ENCODE data around the gene SCTR.

SCTR gene

DNA sequence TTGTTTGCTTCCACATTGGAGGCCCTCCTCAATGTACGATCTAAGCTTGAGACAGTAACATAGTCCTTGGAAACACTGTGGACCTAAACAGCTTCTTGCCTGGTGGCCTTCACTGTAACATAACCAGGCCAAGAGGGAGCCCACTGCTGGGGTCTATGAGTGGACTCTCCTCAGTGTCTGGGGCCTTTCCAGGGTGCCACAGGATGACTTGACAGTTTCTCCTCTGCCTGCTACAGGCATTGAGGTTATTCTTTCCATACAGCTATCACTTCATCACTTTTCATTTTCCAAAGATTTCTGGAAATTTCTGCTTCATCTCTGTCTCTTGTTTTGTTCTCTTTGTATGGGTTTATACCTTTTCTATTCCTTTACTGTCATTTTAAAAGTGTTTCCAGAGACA is 11.3 kb downstream of the SCTR start:
- Histone ChIP-seq H3K36me3 (ENCODE audit: control insufficient read depth, insufficient read depth, low read length) (no peaks in the 10 kb centered on the region), H3K27ac (ENCODE audit: low read length) (no peak overlapping the region), H3K4me1 (ENCODE audit: control insufficient read depth, insufficient read depth, low read length) (no peaks in the 10 kb centered on the region), H3K27me3 (ENCODE audit: control insufficient read depth, insufficient read depth, low read length) (no peaks in the 10 kb centered on the region), H3K4me3 (ENCODE audit: low read length) (no peak overlapping the region), H3K9me3 (ENCODE audit: control insufficient read depth, insufficient read depth, low read length) (no peaks in the 10 kb centered on the region)
- WGBS (ENCODE audit: insufficient coverage, insufficient read length) = no CpG with 5 or more reads among the region's 1 CpG
- DNase-seq (ENCODE audit: low read depth, low spot score) = no peak

DNA sequence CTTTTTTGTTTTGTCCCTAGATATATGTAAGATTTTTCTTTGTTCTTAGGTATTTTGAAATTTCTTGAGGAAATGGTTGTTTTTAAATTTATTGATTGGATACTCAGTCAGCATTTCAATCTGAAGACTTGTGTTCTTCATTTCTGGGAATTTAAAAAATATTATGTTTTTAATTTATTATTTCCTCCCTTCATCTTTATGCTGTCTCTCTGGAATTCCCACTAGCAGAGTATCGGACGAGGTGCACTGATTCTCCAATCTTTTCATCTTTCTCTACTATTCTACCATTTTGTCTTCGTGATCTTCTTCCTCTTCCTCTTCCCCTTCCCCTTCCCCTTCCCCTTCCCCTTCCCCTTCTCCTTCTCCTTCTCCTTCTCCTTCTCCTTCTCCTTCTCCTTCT is 12.3 kb downstream of the SCTR start:
- Histone ChIP-seq H3K36me3 (ENCODE audit: control insufficient read depth, insufficient read depth, low read length) (no peaks in the 10 kb centered on the region), H3K27me3 (ENCODE audit: control insufficient read depth, insufficient read depth, low read length) (no peaks in the 10 kb centered on the region), H3K27ac (ENCODE audit: low read length) (no peak overlapping the region), H3K4me1 (ENCODE audit: control insufficient read depth, insufficient read depth, low read length) (no peaks in the 10 kb centered on the region), H3K4me3 (ENCODE audit: low read length) (no peak overlapping the region), H3K9me3 (ENCODE audit: control insufficient read depth, insufficient read depth, low read length) (no peaks in the 10 kb centered on the region)
- no peak for DNase-seq (ENCODE audit: low read depth, low spot score)
- 100% methylated on average over 1 of the region's 3 CpGs for WGBS (ENCODE audit: insufficient coverage, insufficient read length)

DNA sequence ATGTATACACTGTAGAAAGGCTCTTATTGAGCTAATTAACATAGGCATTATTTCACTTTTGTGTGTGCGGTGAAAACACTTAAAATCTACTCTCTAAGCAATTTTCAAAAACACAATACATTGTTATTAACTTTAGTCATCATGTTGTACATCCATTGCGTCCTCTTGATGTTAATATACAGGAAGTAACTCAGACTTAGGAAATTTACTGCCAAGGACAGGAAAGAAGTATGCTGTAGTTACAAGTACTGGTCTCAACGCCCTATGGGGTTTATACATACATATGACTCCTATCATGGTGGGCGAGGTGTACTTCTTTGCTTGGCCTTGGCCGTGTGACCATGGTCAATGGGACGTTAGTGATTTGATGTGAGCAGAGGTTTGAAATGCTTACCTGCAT is 15.5 kb downstream of the SCTR start:
- H3K9me3 ChIP-seq (ENCODE audit: control insufficient read depth, insufficient read depth, low read length) = no peaks in the 10 kb centered on the region
- DNase-seq (ENCODE audit: low read depth, low spot score) = no peak
- H3K27me3 ChIP-seq (ENCODE audit: control insufficient read depth, insufficient read depth, low read length) = no peaks in the 10 kb centered on the region
- no peak overlapping the region for H3K27ac ChIP-seq (ENCODE audit: low read length)
- H3K36me3 ChIP-seq (ENCODE audit: control insufficient read depth, insufficient read depth, low read length) = no peaks in the 10 kb centered on the region
- no peaks in the 10 kb centered on the region for H3K4me1 ChIP-seq (ENCODE audit: control insufficient read depth, insufficient read depth, low read length)
- H3K4me3 ChIP-seq (ENCODE audit: low read length) = no peak overlapping the region
- no CpG with 5 or more reads among the region's 6 CpGs for WGBS (ENCODE audit: insufficient coverage, insufficient read length)

DNA sequence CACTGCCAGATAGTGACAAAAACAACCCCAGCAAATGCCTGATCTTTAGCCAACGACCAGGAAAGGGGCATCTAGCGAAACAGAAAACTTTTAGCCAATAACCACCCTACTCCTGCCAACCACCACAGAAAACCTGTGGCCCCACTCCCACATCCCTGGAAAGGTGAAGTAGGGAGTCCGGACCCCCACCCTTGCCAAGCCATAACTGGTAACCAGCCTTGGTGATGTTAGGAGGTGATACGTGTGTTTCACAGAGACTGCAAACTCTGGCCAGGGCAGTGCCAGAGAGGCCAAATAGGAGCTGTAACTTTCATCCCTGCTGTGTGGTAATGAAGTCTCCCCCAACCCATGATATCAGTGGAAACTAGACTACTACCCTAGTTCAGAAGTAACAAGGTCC is 27.6 kb downstream of the SCTR start:
- no CpG with 5 or more reads among the region's 4 CpGs for WGBS (ENCODE audit: insufficient coverage, insufficient read length)
- no peaks in the 10 kb centered on the region for H3K36me3 ChIP-seq (ENCODE audit: control insufficient read depth, insufficient read depth, low read length)
- H3K4me1 ChIP-seq (ENCODE audit: control insufficient read depth, insufficient read depth, low read length) = peaks cover 3% of the 10 kb centered on the region; the same call in 1 of the 2 replicates
- H3K9me3 ChIP-seq (ENCODE audit: control insufficient read depth, insufficient read depth, low read length) = no peaks in the 10 kb centered on the region
- H3K27me3 ChIP-seq (ENCODE audit: control insufficient read depth, insufficient read depth, low read length) = no peaks in the 10 kb centered on the region
- H3K4me3 ChIP-seq (ENCODE audit: low read length) = no peak overlapping the region
- no peak overlapping the region for H3K27ac ChIP-seq (ENCODE audit: low read length)
- DNase-seq (ENCODE audit: low read depth, low spot score) = no peak

DNA sequence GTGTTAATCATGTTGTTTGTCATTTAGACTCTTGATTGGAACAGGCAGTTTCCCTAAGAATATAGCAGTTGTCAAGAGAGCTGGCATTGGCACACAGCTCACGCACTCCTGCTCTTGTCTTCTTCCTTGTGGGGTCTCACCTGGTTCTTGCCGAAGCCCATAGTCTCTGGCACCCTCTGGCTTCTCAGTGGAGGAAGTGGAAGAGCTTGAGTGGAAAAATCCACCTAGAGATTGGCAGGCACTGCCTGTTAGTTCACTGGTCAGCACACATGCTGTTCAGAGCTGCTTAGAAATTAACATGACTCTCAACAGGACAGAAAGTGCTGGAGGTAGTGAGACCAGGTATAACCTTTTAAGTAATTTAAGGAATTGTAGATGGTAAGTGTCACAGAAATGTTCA is 28.3 kb downstream of the SCTR start:
- DNase-seq (ENCODE audit: low read depth, low spot score) = no peak
- H3K9me3 ChIP-seq (ENCODE audit: control insufficient read depth, insufficient read depth, low read length) = no peaks in the 10 kb centered on the region
- WGBS (ENCODE audit: insufficient coverage, insufficient read length) = no CpG with 5 or more reads among the region's 2 CpGs

DNA sequence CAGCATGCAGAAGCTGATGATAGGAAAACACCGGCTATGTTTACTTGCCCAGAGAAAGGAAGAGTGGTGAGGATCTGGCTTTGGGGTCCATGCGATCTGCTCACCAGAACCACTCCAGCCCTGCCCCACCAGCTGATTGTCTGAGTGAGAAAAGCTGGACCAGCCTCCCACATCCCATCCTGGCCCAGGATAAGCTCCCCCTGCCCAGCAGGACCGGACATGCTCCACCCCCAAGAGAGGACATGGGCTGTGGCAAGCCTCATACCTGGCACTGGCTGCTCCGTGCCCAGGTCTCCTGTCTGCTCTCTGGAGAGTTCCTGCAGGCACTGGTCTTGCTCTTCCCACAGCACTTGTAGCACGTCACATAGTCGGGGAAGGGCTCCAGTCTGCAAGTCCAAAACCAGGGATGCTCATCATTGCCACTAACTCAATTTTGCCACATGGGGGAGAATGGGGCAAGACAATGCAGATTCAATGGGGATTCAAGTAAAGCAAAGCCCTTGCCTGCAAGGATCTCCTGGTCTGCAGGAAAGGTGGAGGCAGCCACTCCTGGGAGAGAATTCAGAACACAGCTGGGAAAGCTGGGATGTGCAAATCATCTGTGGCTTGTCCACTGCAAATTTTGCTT is 30.0 kb downstream of the SCTR start:
- Histone ChIP-seq H3K4me1 (ENCODE audit: control insufficient read depth, insufficient read depth, low read length) (peaks cover 3% of the 10 kb centered on the region; the same call in 1 of the 2 replicates), H3K9me3 (ENCODE audit: control insufficient read depth, insufficient read depth, low read length) (no peaks in the 10 kb centered on the region), H3K4me3 (ENCODE audit: low read length) (no peak overlapping the region), H3K36me3 (ENCODE audit: control insufficient read depth, insufficient read depth, low read length) (no peaks in the 10 kb centered on the region), H3K27me3 (ENCODE audit: control insufficient read depth, insufficient read depth, low read length) (no peaks in the 10 kb centered on the region), H3K27ac (ENCODE audit: low read length) (no peak overlapping the region)
- no peak for DNase-seq (ENCODE audit: low read depth, low spot score)
- no CpG with 5 or more reads among the region's 6 CpGs for WGBS (ENCODE audit: insufficient coverage, insufficient read length)

More for the DNA sequence above, 28.3 kb downstream of the SCTR start:
- no peaks in the 10 kb centered on the region for H3K27me3 ChIP-seq (ENCODE audit: control insufficient read depth, insufficient read depth, low read length)
- H3K36me3 ChIP-seq (ENCODE audit: control insufficient read depth, insufficient read depth, low read length) = no peaks in the 10 kb centered on the region
- H3K4me3 ChIP-seq (ENCODE audit: low read length) = no peak overlapping the region
- no peak overlapping the region for H3K27ac ChIP-seq (ENCODE audit: low read length)
- H3K4me1 ChIP-seq (ENCODE audit: control insufficient read depth, insufficient read depth, low read length) = peaks cover 3% of the 10 kb centered on the region; the same call in 1 of the 2 replicates

DNA sequence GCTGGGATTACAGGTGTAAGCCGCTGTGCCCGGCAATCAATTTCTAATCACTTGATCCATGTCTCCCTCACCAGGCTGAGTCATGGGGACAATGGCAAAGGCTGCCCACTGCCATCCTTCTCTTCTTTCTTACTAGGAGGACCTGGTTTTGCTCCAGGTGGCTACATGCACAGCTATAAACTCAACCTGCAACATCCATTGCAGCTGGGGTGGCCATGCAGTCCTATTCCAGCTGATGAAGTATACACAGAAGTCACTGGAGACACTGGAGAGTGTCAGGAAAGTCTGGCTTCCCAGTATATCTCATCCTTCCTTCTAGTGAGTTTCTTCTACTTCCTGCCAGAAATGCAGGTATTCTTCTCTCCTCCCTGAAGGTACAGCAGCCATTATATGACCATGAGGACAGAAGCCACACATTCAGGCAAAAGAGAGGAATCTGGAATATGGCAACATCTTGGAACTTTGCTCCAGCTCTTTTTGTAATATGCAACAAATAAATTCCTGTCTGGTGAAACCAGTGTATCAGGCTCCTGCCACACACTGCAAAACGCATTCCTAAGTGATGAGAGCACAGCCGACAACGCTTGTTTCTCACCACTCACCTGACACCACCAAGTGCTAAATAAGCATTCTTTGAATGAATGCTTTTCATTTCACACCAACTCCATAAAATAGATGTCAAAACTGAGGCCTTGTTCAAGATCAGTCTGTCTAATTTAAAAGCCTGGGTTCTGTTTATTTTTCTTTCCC is 32.3 kb downstream of the SCTR start:
- DNase-seq (ENCODE audit: low read depth, low spot score) = no peak
- no CpG with 5 or more reads among the region's 5 CpGs for WGBS (ENCODE audit: insufficient coverage, insufficient read length)
- H3K27ac ChIP-seq (ENCODE audit: low read length) = no peak overlapping the region

DNA sequence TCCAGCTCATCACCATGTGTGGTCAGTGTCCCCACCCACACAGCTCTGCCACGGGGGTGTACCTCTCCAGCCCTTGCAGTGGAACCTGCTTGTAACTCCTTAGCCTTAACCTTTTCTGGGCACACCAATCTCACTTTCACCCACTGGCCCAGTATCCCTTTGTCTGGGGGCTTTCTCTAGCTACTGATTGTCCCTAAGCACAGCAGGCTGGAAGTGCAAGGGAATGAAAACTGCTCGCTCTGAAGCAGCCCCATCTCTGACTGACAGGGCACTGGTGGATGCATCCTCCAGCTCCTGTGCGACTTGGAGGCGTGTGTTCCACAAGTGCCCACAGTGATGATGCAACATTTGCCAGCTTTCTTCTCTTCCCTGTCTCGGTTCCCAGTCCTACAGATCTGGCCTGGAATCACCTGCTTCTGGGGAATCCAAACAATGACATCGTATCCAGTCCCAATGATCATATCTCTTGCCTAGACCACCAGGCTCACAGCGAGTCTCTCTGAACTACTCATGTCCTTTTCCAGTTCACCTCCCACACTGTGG is 33.6 kb downstream of the SCTR start:
- no CpG with 5 or more reads among the region's 7 CpGs for WGBS (ENCODE audit: insufficient coverage, insufficient read length)
- no peak for DNase-seq (ENCODE audit: low read depth, low spot score)
- H3K27ac ChIP-seq (ENCODE audit: low read length) = no peak overlapping the region
- H3K4me3 ChIP-seq (ENCODE audit: low read length) = no peak overlapping the region
- no peaks in the 10 kb centered on the region for H3K9me3 ChIP-seq (ENCODE audit: control insufficient read depth, insufficient read depth, low read length)
- no peaks in the 10 kb centered on the region for H3K36me3 ChIP-seq (ENCODE audit: control insufficient read depth, insufficient read depth, low read length)
- no peaks in the 10 kb centered on the region for H3K27me3 ChIP-seq (ENCODE audit: control insufficient read depth, insufficient read depth, low read length)
- peaks cover 3% of the 10 kb centered on the region; the same call in 1 of the 2 replicates for H3K4me1 ChIP-seq (ENCODE audit: control insufficient read depth, insufficient read depth, low read length)

More for the DNA sequence above, 32.3 kb downstream of the SCTR start:
- Histone ChIP-seq H3K27me3 (ENCODE audit: control insufficient read depth, insufficient read depth, low read length) (no peaks in the 10 kb centered on the region), H3K4me1 (ENCODE audit: control insufficient read depth, insufficient read depth, low read length) (peaks cover 3% of the 10 kb centered on the region; the same call in 1 of the 2 replicates), H3K9me3 (ENCODE audit: control insufficient read depth, insufficient read depth, low read length) (no peaks in the 10 kb centered on the region), H3K36me3 (ENCODE audit: control insufficient read depth, insufficient read depth, low read length) (no peaks in the 10 kb centered on the region), H3K4me3 (ENCODE audit: low read length) (no peak overlapping the region)

DNA sequence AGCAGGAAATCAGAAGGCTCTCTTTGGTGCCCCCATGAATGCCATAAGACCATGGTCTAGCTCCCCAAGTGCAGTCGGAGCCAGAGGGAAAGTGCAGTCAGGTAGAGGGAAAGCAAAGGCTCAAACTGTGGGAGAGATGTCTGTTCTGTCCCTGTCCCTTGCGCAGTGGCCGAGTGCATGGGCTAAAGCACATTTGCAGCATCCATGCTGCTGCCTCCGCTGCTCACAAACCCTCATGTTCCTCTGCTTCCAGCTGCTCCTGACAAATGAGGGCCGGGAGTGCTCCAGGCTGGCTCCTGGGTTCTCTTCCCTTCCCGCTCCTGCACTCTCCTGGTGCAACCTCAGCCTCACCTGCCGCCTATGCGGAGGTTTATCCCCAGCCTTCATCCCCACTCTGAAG is 34.2 kb downstream of the SCTR start:
- DNase-seq (ENCODE audit: low read depth, low spot score) = no peak
- Histone ChIP-seq H3K4me1 (ENCODE audit: control insufficient read depth, insufficient read depth, low read length) (peaks cover 3% of the 10 kb centered on the region; the same call in 1 of the 2 replicates), H3K27me3 (ENCODE audit: control insufficient read depth, insufficient read depth, low read length) (no peaks in the 10 kb centered on the region), H3K9me3 (ENCODE audit: control insufficient read depth, insufficient read depth, low read length) (no peaks in the 10 kb centered on the region), H3K27ac (ENCODE audit: low read length) (no peak overlapping the region), H3K36me3 (ENCODE audit: control insufficient read depth, insufficient read depth, low read length) (no peaks in the 10 kb centered on the region), H3K4me3 (ENCODE audit: low read length) (no peak overlapping the region)
- WGBS (ENCODE audit: insufficient coverage, insufficient read length) = no CpG with 5 or more reads among the region's 8 CpGs

DNA sequence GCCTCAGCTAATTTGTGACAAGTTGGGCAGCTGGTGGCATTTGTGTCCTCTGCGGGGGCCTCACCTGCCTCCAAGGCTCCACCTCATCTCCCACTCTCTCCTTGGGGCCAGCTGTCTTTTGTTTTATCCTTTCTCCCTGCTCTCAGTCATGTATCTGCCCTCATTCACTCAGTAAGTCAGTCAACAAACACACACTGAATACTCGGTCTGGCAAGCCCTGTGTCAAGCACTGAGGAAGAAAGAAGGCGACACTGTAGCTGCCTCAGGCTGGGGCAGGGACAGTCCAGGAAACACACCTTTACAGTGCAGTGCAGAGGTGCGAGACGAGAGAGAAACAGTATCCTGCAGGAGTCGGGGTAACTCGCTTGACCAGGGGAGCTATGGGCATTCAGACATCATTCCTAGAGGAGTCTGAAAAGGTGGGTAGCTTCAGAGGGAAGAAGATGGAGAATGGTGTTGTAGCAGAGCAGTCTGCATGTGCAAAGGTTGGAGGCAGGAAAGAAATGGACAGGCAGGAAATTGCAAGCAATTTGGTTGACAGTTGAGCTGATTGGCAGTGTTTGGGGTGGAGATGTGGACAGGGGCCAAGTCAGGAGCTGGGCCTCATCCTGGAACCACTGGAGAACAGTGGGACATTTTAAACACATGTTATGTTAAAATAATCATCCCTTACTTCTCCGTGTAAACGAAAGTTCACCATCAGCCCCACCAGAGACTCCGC is 34.9 kb downstream of the SCTR start:
- no peak for DNase-seq (ENCODE audit: low read depth, low spot score)
- no peaks in the 10 kb centered on the region for H3K36me3 ChIP-seq (ENCODE audit: control insufficient read depth, insufficient read depth, low read length)
- peaks cover 3% of the 10 kb centered on the region; the same call in 1 of the 2 replicates for H3K4me1 ChIP-seq (ENCODE audit: control insufficient read depth, insufficient read depth, low read length)
- no peaks in the 10 kb centered on the region for H3K27me3 ChIP-seq (ENCODE audit: control insufficient read depth, insufficient read depth, low read length)
- no CpG with 5 or more reads among the region's 10 CpGs for WGBS (ENCODE audit: insufficient coverage, insufficient read length)
- H3K9me3 ChIP-seq (ENCODE audit: control insufficient read depth, insufficient read depth, low read length) = no peaks in the 10 kb centered on the region
- H3K4me3 ChIP-seq (ENCODE audit: low read length) = no peak overlapping the region
- no peak overlapping the region for H3K27ac ChIP-seq (ENCODE audit: low read length)
